Putamen (tissue), 1 donor: ENCODE data around the gene KCNG2.

Experiments
- DNase-seq: peaks from one replicate; pipeline ENCODE4 v3.0.0-alpha.2; 2016; ENCODE audit warnings: low spot score

Gene KCNG2

DNA sequence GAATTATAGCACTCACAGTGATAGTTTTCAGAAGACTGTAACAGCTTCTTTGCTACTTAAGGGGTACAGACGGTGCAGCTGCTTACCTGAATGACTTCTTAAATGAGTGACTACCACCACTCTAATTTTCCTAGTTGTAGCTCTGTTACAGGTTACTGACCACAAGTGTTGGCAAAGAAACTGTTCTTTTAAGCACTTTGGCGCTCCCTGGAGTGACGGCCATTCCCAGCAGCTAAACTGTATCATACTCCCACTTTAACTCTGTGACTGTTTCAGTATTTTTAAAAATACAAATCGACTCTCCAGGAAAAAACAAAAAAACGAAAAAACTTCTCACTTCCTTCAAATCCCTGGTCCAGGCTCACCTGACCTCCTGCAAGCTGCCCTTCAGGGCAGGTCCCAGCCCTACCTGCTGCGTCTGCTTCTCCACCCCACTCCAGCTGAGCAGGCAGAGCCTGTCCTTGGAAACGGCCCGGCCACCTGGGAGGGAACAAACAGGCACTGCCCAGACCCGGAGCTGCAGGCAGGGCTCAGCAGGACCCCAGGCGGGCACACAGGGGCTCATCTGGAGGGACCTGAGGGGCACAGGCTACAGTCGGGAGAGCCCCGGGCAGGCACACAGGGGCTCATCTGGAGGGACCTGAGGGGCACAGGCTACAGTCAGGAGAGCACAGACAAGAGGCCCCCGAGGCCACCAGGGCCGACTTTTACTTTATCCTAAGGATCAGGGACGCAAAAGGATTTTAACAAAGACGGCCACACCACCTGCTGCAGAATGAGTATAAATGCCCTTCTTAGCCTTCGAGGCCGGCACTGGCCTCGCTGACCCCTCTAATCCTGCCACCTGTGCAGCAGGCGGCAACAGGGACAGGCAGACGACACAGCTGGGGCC lies 129.2 kb downstream of the KCNG2 start:
- no peak for DNase-seq

DNA sequence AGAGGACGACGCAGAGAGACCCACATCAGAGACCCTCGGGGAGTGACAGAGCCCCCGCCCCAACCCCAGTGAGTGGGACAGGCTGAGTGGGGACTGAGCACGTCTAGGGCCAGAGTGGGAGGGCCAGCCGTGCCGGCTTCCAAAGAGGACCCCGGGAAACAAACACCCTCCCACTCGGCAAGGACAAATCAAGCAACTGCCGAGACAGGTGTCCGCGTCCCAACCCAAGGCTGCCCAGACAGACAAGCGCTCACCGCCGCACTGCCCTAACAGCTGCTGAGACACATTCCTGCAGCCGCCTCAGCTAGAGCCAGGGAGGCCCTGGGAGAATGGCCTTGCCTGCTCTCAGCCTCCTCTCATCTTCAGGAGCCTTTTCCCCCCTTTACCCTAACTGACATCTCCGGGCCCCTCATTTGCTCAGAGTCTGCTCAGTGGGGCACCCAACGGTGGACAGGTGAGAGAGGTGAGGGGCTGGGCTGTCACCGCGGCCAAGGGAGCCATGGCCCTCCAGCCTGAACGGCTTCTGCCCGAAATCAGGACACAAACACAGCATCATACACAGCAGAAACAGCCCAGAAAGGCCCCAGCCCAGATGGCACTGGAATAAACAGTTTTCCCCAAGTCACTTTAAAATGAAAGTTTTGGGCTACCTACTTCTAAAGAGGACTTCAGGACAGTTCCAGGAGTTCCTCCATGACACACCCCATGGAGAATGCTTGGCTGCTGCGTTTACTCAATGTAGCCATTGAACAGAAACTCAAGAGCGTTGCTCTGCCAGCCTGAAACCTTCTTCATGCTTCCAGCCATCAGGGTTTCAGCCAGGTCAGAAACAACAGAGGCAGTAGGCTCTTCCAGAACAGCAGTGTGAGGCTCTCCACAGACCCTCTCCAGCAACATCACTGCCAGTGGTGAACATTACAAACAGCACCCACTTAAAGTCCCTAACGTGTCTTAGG lies 130.1 kb downstream of the KCNG2 start:
- no peak for DNase-seq

DNA sequence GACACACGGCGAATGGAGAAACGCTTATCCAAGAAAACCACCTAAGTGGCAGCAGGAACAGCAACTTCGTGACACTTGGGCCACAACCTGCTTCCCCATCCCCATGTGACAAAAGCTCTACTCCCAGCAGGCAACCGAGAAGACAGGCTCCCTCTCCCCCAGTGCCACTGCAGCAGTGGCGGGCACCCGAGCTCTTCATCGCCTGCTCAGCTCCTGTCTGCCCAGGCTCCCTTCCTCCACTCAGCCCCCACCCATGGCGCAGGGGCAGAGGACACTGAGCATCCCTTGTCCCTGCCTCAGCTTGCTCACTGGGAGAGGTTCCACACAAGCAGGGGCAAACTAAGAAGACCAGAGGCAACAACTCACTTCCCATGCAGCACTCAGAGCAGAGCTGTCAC lies 130.8 kb downstream of the KCNG2 start:
- no peak for DNase-seq

DNA sequence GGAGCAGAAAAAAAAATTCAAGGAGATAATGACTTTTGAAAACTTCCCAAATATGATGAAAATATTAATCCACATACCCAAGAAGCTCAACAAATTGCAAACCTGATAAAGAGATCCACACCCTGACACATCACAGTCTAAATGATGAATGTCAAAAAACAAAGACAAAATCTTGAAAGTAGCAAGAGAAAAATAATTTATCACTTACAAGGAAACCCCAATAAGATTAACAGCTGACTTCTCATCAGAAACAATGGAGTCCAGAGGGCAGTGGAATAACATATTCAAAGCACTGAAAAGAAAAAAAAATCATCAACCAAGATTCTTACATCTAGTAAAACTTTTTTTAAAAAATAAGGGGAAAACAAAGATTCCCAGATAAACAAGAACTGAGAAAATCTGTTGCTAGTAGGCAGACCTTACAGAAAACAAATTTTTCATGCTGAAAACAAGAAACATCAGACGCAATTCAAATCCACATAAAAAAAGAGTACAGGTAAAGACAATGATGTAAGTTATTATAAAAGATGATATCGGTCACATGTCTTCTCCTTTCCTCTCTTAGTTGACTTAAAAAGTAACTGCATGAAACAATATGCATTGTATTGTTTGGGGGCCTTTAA lies 132.4 kb downstream of the KCNG2 start:
- no peak for DNase-seq

DNA sequence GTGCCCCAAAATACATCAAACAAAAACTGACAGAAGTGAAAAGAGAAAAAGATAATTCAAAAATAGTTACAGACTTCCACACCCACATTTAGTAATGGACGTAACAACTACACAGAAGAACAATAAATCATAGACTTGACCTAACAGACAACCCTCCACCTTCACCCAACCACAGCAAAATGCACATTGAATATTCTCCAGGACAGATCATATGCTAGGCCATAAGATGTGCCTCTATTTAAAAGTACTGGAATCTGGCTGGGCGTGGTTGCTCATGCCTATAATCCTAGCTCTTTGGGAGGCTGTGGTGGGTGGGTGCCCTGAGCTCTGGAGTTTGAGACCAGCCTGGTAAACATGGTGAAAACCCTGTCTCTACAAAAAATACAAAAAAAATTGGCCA lies 133.7 kb downstream of the KCNG2 start:
- no peak for DNase-seq

DNA sequence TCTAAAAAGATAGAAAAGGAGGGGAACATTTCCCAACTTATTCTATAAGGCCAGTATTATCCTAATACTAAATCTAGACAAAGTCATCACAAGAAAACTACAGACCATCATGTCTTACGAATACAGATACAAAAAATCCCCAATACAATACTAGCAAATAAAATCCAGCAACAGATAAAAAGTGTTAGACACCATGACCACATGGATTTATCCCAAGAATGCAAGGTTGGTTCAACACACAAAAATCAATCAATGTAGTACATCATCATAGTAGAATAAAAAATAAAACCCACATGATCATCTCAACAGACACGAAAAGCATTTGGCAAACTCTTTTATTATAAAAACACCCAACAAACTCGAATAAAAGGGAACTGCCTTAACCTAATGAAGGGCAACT lies 135.2 kb downstream of the KCNG2 start:
- DNase-seq: no peak

DNA sequence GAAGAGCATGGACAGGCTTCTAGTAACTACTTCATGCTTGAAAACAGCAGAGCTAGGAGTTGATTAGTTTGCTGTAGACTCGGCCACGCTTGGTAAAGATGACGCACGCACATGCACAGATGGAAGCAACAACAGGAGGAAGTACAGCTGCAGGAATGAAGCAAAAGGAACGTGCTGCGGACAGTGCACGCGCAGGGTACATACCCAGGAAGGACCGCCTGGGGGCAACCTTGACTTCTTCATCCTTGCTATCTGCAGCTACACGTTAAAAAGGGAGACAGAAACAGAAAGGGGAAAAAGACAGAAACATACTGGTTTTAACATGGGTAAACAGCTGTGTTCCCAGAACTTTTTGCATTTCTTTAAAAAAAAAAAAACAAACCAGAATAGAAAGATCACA lies 136.0 kb downstream of the KCNG2 start:
- DNase-seq: no peak

DNA sequence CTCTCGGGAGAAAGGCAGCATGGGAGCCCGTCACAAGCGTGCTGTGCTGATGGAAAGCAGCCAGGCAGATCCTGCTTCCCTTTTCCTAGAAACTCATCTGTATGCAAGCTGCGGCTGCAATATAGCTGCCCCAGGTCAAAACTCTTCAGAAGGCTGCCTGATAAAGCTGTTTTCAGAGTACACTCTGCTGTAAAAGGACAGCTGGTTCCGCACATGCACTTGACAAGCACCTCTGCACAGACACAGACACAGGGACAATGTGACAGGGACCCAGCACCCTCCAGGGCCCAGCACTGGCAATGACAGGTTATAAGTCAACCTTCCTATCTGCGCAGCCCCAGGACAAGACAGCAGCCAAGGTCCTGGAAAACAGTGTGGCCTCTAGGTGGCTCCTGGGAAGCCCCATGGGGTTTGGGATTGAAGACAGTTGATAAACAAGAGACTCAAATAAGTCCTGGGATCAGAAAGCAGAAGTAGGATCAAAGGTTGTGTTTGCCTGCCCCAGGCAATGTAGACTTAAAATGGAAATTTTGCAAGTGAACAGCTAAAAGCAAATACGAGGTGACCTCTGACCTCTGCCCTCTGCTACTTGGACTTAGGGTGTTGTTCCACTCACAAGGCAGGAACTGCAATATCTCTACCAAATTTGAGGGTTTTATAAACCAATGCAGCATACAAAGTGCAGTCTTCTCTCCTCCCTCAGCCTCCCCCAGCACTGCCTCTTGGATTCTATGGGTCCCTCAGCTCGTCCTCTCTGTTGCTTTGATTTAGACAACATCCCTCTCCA lies 136.8 kb downstream of the KCNG2 start:
- DNase-seq: no peak

DNA sequence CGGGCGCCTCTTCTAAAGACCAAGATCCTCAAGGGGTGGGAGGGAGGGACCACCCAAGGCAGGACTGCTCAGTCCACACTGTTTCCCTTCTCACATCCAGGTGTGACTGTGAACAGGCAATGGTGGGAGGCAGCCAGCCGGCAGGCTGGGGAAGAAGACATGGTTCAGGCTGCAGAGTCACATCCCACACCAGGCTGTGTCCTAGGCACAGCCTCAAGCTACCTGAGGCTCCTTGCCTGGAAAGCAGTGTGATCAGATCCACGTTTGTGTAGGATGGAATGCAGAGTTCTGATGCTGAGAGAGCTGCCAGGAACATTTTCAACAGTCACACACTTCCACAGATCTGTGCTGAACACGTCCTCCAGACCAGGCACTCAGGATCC lies 137.4 kb downstream of the KCNG2 start:
- DNase-seq: peak; percentile 57

DNA sequence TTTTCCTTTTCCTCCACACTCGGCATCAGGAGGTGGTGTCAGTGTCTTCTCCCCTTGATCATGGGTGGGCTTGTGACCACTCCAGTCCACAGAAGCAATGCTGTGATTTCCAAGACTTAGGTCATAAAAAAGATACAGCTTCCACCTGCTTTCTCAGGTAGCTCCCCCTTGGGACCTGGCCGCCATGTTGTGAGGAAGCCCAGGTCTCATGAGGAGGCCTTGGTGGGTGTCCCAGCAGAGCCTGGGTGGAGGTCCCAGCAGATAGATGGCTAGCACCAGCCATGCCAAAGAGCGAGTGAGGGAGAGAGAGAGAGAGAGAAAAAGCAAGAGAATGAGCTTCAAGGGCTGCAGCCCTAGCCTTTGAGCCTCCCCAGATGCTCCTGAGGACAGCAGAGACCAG lies 137.8 kb downstream of the KCNG2 start:
- DNase-seq: no peak

DNA sequence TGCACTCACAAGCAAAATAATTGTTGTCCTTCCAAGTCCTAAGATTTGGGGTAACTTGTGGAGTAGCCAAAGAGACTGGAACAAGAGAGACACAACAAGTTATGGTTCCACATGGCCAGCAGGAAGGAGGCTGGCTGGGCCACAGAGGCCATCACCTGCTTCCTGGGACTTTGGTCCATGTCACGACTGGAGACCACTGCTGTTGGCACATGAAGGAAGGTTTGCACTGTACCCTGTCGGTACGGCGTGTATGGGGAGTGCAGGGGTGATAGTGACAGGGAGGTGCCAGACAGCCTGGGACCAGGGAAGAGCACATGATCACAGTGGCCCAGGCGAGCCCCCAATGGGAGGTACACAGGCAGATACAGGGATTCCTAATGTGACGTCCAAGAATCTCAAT lies 138.2 kb downstream of the KCNG2 start:
- DNase-seq: no peak

DNA sequence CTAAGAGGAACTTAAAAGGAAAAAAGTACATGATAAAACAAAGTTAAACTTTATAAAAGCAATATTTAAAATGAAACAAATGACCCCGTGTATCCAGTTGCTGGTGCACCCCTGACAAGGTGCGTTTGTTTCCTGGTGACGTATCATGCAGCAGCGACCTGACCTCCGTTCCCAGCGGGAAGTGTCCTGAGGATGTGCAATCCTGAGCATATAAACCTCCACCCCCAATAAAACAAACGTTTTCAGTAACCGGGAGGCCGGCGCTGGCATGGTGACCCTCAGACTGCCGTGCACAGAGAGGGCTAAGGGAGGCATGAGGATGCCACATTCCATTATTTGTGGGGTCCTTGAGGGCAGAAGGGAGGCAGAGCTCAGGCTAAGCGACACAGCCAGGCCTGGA lies 138.9 kb downstream of the KCNG2 start:
- DNase-seq: no peak

DNA sequence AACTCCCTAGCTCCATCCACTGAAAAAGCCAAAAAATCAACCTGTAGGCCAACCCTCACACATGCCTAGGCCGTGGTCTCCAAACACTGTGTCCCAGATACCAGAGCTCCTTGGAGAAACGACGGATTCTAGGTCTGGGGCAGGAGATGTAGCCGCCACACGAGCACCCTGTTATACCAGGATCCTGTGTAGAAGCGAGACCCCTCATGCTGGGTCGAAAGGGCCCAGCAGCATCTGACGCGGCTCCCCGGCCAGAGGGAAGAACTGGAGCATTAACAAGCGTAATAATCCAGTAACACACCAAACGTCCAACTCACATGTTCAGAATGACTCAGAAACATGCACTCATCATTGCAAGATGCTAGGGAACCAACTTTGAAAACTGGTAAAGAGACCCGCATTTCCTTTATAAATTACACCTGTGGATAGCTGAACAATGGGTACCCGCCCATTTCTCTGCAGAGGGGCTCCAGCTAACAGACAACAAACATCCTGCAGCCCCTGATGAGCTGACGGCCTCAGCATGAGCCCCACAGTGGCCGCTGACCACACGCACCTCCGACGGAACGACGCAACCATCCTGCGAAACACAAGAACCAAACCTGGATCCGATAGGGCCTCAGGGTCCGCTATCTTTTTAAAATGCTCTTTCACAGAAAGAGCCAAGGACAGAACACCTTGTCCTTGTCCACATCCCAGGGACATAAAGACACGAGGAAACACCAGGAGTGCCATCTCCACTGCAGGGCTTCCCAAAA lies 139.5 kb downstream of the KCNG2 start:
- DNase-seq: no peak

DNA sequence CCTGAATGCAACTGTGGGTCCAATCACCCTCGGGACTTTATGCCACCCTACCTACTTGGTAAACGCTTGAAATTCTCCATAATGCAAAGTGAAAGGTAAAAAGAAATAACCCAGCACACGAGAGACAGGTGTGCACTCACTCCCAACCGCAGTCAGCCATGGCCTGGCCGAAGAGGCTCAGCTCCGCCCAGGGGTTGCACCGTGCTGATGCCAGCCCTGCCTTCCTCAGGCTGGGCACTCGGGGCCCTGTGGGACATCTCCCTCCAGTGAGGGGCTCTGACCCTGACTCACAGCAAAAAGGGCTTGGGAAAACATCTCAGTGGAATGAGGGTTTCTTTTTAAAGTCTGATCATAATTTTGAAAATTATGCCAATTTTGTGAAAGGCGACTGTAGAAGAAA lies 140.5 kb downstream of the KCNG2 start:
- no peak for DNase-seq

DNA sequence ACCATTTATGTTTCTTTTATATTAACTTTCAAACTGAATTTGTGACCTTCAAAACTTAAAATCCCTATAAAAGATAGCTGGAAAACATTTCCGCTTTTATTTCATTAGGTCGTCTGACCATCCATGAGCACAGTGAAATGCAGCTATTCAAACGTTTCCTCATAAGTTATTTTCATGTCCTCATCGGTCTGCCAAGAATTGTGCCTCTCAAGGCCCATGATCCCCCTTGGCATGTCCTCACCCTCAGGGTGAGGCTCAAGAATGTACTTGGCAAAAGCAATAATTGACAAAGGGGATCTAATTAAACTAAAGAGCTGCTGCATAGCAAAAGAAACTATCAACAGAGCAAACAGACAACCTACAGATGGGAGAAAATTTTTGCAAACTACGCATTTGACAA lies 141.4 kb downstream of the KCNG2 start:
- DNase-seq: no peak

DNA sequence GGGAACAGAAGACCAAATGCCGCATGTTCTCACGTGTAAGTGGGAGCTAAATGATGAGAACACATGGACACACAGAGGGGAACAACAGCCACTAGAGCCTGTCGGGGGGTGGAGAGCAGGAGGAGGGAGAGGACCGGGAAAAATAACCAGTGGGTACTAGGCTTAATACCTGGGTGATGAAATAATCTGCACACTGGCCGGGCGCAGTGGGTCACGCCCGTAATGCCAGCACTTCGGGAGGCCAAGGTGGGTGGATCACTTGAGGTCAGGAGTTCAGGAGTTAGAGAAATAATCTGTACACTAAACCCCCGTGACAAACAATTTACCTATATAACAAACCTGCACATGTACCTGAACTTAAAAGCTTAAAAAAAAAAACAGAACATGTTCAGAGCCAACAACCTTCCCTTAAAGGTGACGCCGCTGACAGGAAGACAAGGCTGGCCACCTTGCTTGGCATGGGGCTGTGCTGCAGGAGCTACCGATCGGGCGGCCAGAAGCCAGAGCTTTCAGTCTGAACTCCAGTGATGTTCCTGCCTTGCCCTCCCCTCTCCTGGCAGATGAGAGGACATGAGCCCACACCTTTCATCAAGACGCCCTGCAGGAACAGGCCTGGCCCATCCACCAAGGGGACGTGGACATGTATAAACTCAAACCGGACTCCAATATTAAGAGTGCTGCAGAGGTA lies 142.5 kb downstream of the KCNG2 start:
- no peak for DNase-seq

DNA sequence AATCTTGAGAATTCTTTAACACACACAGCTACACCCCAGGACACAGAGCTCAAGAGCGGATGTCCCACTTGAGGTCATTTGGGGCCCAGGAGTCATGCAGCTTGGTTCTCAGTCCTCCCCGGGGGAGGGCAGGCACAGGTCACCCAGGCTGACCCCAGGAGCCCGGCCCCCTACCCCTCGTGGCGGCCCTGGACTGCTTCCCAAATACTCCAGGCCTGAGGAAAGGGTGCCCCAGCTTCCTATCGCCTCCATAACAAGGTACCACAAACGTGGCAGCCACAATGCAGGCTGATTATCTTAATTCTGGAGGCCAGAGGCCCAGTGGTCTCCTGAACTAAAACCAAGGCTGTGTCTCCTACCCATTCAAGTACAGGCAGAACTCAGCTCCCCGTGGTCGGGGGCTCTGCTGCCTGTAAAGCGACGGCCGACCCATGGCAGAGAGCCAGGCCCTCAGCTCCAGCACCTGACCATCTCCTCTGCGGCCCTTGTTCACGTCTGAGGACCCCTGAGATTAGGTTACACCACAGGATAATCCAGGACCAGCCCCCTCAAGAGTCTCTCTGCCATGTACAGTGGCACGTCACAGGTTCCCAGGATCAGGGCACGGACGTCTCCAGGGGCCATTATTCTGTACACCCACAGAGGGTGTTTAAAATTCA lies 143.2 kb downstream of the KCNG2 start:
- no peak for DNase-seq

DNA sequence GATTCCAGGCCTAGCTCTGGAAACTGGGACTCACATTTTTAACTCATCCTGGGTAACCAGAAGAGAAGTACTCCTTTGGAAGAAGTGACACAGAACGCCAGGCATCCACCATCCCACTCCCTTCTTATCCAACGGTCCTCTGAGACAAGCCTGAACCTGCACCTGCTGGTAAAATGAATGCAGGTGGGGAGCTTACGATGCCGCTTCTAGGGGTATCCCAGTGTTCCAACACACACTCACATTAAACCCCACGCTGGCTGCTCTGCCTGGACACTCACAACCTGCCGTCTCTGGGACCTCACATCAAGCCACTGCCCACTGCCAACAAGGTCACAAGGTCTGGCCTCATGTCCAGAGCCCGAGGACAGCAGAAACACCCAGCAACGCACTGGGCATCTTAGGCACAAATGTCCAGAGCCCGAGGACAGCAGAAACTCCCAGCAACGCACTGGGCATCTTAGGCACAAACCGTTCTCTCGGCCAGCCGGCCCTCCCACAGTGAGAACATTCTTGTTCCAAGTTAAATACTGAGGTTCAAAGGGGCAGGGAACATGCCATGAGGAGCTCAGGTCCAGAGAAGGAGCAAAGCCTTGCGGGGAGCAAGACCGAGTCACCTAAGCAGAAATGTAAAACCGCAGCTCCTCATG lies 143.9 kb downstream of the KCNG2 start:
- DNase-seq: no peak

DNA sequence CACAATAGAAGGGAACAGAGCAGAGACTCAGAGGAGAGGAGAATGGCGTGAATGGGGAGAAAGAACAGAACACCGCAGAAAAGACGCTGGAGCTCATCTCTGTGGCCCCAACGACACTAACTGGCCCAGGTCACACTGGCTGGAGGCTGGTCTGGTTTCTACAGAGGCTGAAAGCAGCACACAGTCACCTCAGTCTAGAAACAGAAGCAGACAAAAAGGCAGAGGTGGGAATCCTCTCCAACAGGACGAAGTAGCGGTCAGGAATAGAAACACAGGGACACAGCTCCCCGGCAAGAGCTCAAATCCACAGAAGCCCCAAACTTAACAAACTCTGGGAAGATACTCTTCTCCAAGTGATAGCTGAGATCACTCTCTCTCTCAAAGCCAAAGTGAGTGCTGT lies 144.5 kb downstream of the KCNG2 start:
- DNase-seq: no peak
